SK-N-SH treated with all-trans-retinoic acid at 6 μM for 48 hours (cell line): ENCODE measurements around the gene KDM5C.

Source experiments
- ATAC-seq: fragments of 200-7000 bp; cut with Tn5 transposase; 3 replicates; pipeline ENCODE4 v1.9.1; 2020; ENCODE audit warnings: mild to moderate bottlenecking, moderate library complexity
- CSDC2 ChIP-seq: fragments of 250-450 bp; sonication (Bioruptor Pico); IDR thresholded peaks from 2 replicates; pipeline ENCODE4 v1.5.0; 2020; ENCODE audit warnings: mild to moderate bottlenecking, moderate library complexity
- ESRRG ChIP-seq: fragments of 250-450 bp; sonication (Bioruptor Pico); IDR thresholded peaks from 2 replicates; pipeline ENCODE4 v1.6.1; 2021; ENCODE audit warnings: mild to moderate bottlenecking
- GLIS3 ChIP-seq: fragments of 250-450 bp; sonication (Bioruptor Pico); IDR thresholded peaks from 2 replicates; pipeline ENCODE4 v1.5.0; 2020; ENCODE audit warnings: mild to moderate bottlenecking, moderate library complexity
- ISL1 ChIP-seq: fragments of 250-450 bp; sonication (Bioruptor Pico); IDR thresholded peaks from 2 replicates; pipeline ENCODE4 v2.1.2; 2022; ENCODE audit warnings: mild to moderate bottlenecking, moderate library complexity
- OSR1 ChIP-seq: fragments of 250-450 bp; sonication (Bioruptor Pico); IDR thresholded peaks from 2 replicates; pipeline ENCODE4 v1.8.0; 2022; ENCODE audit warnings: moderate library complexity, mild to moderate bottlenecking, inconsistent platforms
- PPARA ChIP-seq: fragments of 250-450 bp; sonication (Bioruptor Pico); IDR thresholded peaks from 2 replicates; pipeline ENCODE4 v1.5.0; 2020; ENCODE audit warnings: mild to moderate bottlenecking, borderline replicate concordance
- RARB ChIP-seq: fragments of 250-450 bp; sonication (Bioruptor Pico); IDR thresholded peaks from 2 replicates; pipeline ENCODE4 v1.8.0; 2021; ENCODE audit warnings: mild to moderate bottlenecking, moderate library complexity
- SNAI2 ChIP-seq: fragments of 250-450 bp; sonication (Bioruptor Pico); IDR thresholded peaks from 2 replicates; pipeline ENCODE4 v1.5.0; 2020; ENCODE audit warnings: mild to moderate bottlenecking, moderate library complexity
- TOX ChIP-seq: fragments of 250-450 bp; sonication (Bioruptor Pico); IDR thresholded peaks from 2 replicates; pipeline ENCODE4 v1.8.0; 2021; ENCODE audit warnings: mild to moderate bottlenecking, moderate library complexity, borderline replicate concordance
- ZFP3 ChIP-seq: fragments of 250-450 bp; sonication (Bioruptor Pico); IDR thresholded peaks from 2 replicates; pipeline ENCODE4 v1.5.0; 2020; ENCODE audit warnings: mild to moderate bottlenecking, moderate library complexity
- ZFP30 ChIP-seq: fragments of 450-650 bp; formaldehyde crosslinking; IDR thresholded peaks from 2 replicates; pipeline ENCODE4 v1.5.0; 2022; ENCODE audit warnings: mild to moderate bottlenecking, moderate library complexity
- ZNF565 ChIP-seq: fragments of 450-650 bp; formaldehyde crosslinking; conservative IDR thresholded peaks from 2 replicates; pipeline ENCODE4 v1.5.0; 2020; ENCODE audit warnings: low read depth, mild to moderate bottlenecking, moderate library complexity
- ZNF70 ChIP-seq: fragments of 450-650 bp; formaldehyde crosslinking; IDR thresholded peaks from 2 replicates; pipeline ENCODE4 v1.5.0; 2020; ENCODE audit warnings: mild to moderate bottlenecking, moderate library complexity
- ZNF8 ChIP-seq: fragments of 450-650 bp; formaldehyde crosslinking; IDR thresholded peaks from 2 replicates; pipeline ENCODE4 v1.5.0; 2020; ENCODE audit warnings: mild to moderate bottlenecking, moderate library complexity
- TF ChIP-seq, protein P1 (sequence below): fragments of 250-450 bp; sonication (Bioruptor Pico); IDR thresholded peaks from 2 replicates; pipeline ENCODE4 v1.5.1; 2020; ENCODE audit warnings: low read depth, mild to moderate bottlenecking, moderate library complexity
- TF ChIP-seq, protein P2 (sequence below): fragments of 250-450 bp; sonication (Bioruptor Pico); IDR thresholded peaks from 2 replicates; pipeline ENCODE4 v1.8.0; 2020; ENCODE audit warnings: mild to moderate bottlenecking, moderate library complexity, borderline replicate concordance
- TF ChIP-seq, protein P3 (sequence below): fragments of 250-450 bp; sonication (Bioruptor Pico); IDR thresholded peaks from 2 replicates; pipeline ENCODE4 v1.8.0; 2021; ENCODE audit warnings: low read depth, mild to moderate bottlenecking, moderate library complexity, borderline replicate concordance
- TF ChIP-seq, protein P4 (sequence below): fragments of 250-450 bp; sonication (Bioruptor Pico); IDR thresholded peaks from 2 replicates; pipeline ENCODE4 v1.5.0; 2020; ENCODE audit warnings: mild to moderate bottlenecking, moderate library complexity

The KDM5C gene

DNA sequence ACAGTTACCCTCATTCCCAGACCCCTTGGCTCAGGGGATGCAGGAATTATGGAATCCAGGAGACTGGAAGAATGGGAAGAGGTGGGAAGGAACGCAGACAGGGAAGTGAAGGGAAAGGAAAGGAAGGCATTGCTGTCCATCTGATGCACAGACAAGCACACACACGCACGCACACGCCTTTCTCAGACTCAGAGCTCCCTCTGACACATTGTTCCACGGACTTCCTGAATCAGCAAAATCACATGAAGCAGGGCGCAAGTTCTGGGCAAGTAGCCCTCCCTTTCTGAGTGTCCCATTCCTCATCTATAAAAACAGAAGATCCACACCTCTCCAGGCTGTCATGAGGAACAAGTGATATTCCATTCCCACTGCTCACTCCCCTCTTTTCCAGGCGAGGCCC lies 43.2 kb upstream of the KDM5C start:
- no peak for ATAC-seq
- TF ChIP-seq PPARA (CRISPR knock-in tag) (no peak), ZNF70 (CRISPR knock-in tag) (no peak)
- TF ChIP-seq, all 23 proteins: peak for 0

DNA sequence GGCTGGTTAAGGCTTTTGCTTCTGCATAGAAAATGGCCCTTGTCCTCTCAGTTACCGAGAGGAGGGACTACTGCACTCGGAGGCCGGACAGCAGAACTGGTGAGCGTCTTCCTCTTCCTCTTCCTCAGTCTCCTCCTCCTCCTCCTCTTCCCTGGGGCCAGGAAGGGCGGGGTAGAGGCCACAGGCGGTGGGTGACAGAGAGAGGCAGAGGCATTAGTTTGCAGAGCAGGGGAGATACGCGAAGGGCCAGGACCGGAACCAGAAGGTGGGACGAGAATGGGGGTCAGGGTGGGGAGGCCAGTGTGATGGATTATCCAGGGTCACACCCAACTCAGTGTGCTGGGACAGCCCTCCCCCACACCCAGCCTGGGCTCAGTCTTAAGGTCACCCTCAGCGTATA lies 41.9 kb upstream of the KDM5C start:
- TF ChIP-seq ZFP3 = no peak
- TF ChIP-seq, all 23 proteins: peak for 0
- ATAC-seq = no peak

DNA sequence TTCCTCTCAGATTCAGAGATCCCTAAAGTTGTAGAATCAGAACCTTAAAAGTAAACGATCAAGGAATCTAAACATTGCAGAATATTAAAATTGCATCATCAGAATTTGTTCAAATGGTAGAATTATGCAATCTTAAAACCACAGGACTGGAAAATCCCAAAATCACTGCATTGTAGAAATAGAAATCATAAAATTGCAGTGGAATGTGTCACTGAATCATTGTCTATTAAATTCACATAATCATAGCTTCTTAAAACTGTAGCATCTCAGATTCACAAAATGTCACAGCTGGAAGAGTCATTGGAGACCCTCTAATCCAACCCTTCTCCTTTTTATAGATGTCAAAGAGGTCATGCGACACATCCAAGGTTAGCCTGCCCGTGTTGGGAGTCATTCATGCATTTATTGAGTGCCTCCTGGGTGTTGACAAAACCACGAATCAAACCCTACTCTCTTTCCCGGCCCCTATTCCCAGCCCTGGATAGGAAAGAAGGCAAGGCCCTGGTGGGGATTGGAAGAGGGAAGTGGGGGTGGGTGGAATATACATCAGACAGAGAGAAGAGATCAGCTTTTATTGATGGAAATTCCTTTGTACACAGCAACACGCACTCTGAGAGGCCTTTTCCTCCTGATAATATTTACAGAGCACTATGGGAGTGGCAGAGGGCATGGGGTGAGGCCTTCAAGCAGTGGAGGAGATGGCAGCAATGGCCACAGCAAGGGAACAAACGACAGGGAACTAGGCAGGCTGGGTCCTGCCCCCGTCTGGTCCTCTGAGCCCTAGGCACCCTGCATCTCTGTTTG lies 41.0 kb upstream of the KDM5C start:
- ATAC-seq = no peak
- TF ChIP-seq ZNF70 (CRISPR knock-in tag) = no peak
- TF ChIP-seq ZFP3 = no peak
- TF ChIP-seq GLIS3 (CRISPR knock-in tag) = no peak
- no peak for TF ChIP-seq CSDC2 (CRISPR knock-in tag)
- TF ChIP-seq PPARA (CRISPR knock-in tag) = no peak
- TF ChIP-seq, protein P1, sequence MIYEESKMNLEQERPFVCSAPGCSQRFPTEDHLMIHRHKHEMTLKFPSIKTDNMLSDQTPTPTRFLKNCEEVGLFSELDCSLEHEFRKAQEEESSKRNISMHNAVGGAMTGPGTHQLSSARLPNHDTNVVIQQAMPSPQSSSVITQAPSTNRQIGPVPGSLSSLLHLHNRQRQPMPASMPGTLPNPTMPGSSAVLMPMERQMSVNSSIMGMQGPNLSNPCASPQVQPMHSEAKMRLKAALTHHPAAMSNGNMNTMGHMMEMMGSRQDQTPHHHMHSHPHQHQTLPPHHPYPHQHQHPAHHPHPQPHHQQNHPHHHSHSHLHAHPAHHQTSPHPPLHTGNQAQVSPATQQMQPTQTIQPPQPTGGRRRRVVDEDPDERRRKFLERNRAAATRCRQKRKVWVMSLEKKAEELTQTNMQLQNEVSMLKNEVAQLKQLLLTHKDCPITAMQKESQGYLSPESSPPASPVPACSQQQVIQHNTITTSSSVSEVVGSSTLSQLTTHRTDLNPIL = no peak
- TF ChIP-seq, protein P2, sequence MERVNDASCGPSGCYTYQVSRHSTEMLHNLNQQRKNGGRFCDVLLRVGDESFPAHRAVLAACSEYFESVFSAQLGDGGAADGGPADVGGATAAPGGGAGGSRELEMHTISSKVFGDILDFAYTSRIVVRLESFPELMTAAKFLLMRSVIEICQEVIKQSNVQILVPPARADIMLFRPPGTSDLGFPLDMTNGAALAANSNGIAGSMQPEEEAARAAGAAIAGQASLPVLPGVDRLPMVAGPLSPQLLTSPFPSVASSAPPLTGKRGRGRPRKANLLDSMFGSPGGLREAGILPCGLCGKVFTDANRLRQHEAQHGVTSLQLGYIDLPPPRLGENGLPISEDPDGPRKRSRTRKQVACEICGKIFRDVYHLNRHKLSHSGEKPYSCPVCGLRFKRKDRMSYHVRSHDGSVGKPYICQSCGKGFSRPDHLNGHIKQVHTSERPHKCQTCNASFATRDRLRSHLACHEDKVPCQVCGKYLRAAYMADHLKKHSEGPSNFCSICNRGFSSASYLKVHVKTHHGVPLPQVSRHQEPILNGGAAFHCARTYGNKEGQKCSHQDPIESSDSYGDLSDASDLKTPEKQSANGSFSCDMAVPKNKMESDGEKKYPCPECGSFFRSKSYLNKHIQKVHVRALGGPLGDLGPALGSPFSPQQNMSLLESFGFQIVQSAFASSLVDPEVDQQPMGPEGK (CRISPR knock-in tag) = no peak
- no peak for TF ChIP-seq RARB (CRISPR knock-in tag)
- TF ChIP-seq, protein P3, sequence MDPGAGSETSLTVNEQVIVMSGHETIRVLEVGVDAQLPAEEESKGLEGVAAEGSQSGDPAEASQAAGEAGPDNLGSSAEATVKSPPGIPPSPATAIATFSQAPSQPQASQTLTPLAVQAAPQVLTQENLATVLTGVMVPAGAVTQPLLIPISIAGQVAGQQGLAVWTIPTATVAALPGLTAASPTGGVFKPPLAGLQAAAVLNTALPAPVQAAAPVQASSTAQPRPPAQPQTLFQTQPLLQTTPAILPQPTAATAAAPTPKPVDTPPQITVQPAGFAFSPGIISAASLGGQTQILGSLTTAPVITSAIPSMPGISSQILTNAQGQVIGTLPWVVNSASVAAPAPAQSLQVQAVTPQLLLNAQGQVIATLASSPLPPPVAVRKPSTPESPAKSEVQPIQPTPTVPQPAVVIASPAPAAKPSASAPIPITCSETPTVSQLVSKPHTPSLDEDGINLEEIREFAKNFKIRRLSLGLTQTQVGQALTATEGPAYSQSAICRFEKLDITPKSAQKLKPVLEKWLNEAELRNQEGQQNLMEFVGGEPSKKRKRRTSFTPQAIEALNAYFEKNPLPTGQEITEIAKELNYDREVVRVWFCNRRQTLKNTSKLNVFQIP = no peak
- no peak for TF ChIP-seq ZNF8 (CRISPR knock-in tag)
- TF ChIP-seq ESRRG (CRISPR knock-in tag) = no peak
- no peak for TF ChIP-seq OSR1
- TF ChIP-seq TOX (CRISPR knock-in tag) = no peak
- TF ChIP-seq ZNF565 (CRISPR knock-in tag) = no peak
- TF ChIP-seq ISL1 (CRISPR knock-in tag) = no peak

DNA sequence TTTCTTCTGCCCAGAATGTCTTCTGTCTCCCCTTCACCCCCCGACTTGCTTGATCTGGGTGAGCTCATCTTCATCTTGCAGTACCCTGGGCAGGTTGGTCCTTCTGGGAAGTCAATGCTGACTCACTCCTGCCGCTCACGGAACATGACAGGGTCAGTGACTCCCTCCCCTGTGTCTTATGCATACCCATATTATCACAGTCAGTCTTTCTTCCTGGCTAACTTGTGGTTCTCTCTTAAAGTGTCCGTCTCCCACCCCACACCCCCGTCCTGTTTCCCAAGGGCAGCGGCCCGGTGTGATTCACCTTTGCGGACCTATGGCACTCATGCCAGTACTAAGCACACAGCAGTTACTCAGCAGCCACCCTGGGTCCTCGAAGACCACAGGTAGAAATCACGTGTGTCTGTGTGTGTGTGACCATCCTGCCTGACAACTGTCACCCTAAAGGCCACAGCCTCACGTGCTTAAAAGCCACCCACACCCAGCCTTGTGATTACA lies 38.6 kb upstream of the KDM5C start:
- ATAC-seq = peak; percentile 86
- TF ChIP-seq CSDC2 (CRISPR knock-in tag) (no peak), SNAI2 (CRISPR knock-in tag) (no peak), GLIS3 (CRISPR knock-in tag) (no peak), ZFP3 (peak; percentile 93)
- TF ChIP-seq, protein P4, sequence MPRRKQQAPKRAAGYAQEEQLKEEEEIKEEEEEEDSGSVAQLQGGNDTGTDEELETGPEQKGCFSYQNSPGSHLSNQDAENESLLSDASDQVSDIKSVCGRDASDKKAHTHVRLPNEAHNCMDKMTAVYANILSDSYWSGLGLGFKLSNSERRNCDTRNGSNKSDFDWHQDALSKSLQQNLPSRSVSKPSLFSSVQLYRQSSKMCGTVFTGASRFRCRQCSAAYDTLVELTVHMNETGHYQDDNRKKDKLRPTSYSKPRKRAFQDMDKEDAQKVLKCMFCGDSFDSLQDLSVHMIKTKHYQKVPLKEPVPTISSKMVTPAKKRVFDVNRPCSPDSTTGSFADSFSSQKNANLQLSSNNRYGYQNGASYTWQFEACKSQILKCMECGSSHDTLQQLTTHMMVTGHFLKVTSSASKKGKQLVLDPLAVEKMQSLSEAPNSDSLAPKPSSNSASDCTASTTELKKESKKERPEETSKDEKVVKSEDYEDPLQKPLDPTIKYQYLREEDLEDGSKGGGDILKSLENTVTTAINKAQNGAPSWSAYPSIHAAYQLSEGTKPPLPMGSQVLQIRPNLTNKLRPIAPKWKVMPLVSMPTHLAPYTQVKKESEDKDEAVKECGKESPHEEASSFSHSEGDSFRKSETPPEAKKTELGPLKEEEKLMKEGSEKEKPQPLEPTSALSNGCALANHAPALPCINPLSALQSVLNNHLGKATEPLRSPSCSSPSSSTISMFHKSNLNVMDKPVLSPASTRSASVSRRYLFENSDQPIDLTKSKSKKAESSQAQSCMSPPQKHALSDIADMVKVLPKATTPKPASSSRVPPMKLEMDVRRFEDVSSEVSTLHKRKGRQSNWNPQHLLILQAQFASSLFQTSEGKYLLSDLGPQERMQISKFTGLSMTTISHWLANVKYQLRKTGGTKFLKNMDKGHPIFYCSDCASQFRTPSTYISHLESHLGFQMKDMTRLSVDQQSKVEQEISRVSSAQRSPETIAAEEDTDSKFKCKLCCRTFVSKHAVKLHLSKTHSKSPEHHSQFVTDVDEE (CRISPR knock-in tag) = no peak

DNA sequence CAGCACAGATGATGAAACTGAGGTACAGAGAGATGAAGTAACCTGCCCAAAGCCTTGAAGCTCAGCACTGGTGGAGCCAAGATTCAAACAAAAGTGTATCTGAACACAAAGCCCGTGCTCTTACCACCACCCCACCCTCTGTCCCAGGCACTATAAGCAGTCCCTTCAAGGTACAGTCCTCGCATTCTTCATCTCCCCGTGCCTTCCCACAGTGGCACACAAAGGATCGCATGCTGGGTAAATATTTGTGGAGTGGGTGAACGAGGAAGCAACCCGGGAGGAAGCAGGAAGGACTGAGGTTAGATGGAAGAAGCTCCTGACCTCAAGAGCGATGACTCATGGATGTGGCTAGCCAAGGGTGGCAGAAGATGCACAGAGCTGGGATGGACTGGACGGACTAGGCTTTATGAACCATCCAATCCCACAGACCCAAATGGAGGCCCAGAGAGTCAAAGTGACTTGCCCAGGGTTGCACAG lies 37.9 kb upstream of the KDM5C start:
- ATAC-seq = peak; percentile 74
- TF ChIP-seq ZNF8 (CRISPR knock-in tag) (no peak), ZFP30 (CRISPR knock-in tag) (no peak), CSDC2 (CRISPR knock-in tag) (no peak)
- TF ChIP-seq, protein P3 = no peak
